Mucosa of descending colon (tissue), 3 donors: Measurements from ENCODE around the gene COL15A1. TPM values are rescaled to one million over a fixed set of nuclear protein-coding genes. Genes with fewer than 3 reads are reported as not detected.

Experiments
- ATAC-seq: fragments of 200-7000 bp; cut with Tn5 transposase; one replicate; pipeline ENCODE4 v1.9.1; 2020; ENCODE audit warnings: mild to moderate bottlenecking, moderate library complexity
- DNase-seq, 3 donors: peaks; one replicate each; pipeline ENCODE4 v3.0.0-alpha.2; 2020
- H3K36me3 ChIP-seq: fragments of 200-600 bp; one replicate; pipeline ENCODE4 v1.8.0; 2021; ENCODE audit warnings: low read depth, mild to moderate bottlenecking
- H3K4me1 ChIP-seq: fragments of 200-600 bp; one replicate; pipeline ENCODE4 v1.8.0; 2021; ENCODE audit warnings: low read depth, mild to moderate bottlenecking
- H3K4me3 ChIP-seq: fragments of 200-600 bp; one replicate; pipeline ENCODE4 v1.8.0; 2021; ENCODE audit warnings: mild to moderate bottlenecking
- H3K9me3 ChIP-seq: fragments of 200-600 bp; one replicate; pipeline ENCODE4 v1.8.0; 2021; ENCODE audit warnings: mild to moderate bottlenecking
- intact Hi-C, 2 donors: fragments of 100-400 bp; cut with DNase I in 1 of 2; cut with micrococcal nuclease in 1 of 2; formaldehyde crosslinking; loops; one replicate each; pipeline versions ENCODE4 v1.11.0 to v1.11.1; 2022; cut with DNase I, micrococcal nuclease
- total RNA-seq, 3 donors: library from RNA; stranded (reverse); fragmentation: NEBNext Ultra II Directional in 2 of 3; extraction: Animal tissue kit (Norgen Biotek cat#: 25700) in 2 of 3; gene quantifications; one replicate each; pipeline versions ENCODE4 v1.2.1 to v1.2.4, GENCODE V29; 2021 to 2023
- TF ChIP-seq, protein P1 (sequence below): fragments of 200-600 bp; IDR thresholded peaks from one replicate; pipeline ENCODE4 v1.8.0; 2022; ENCODE audit warnings: antibody characterized with exemption, mild to moderate bottlenecking
- donor health status: DM: no; HTN: no; CAD: no; lungs with moderate emphysema.
- donor health status: DM: no; HTN: no; CAD: no.
- donor health status: DM: no; HTN: yes; CAD: no.

Gene COL15A1
- total RNA-seq, 3 donors from 2014 or later: 4.2 to 43.4 (median 11.2) TPM

- H3K36me3 ChIP-seq: no peaks in the 10 kb centered on the region
- intact Hi-C loops: no loop called here
- no peak for ATAC-seq
- DNase-seq: no peak
- no peak overlapping the region for H3K4me3 ChIP-seq
- no peaks in the 10 kb centered on the region for H3K9me3 ChIP-seq
- TF ChIP-seq, protein P1, sequence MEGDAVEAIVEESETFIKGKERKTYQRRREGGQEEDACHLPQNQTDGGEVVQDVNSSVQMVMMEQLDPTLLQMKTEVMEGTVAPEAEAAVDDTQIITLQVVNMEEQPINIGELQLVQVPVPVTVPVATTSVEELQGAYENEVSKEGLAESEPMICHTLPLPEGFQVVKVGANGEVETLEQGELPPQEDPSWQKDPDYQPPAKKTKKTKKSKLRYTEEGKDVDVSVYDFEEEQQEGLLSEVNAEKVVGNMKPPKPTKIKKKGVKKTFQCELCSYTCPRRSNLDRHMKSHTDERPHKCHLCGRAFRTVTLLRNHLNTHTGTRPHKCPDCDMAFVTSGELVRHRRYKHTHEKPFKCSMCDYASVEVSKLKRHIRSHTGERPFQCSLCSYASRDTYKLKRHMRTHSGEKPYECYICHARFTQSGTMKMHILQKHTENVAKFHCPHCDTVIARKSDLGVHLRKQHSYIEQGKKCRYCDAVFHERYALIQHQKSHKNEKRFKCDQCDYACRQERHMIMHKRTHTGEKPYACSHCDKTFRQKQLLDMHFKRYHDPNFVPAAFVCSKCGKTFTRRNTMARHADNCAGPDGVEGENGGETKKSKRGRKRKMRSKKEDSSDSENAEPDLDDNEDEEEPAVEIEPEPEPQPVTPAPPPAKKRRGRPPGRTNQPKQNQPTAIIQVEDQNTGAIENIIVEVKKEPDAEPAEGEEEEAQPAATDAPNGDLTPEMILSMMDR: no peak
- H3K4me1 ChIP-seq: no peaks in the 10 kb centered on the region
Measured at GRCh38 chr9:99023231-99023630, 79.5 kb downstream of the COL15A1 start.

- ATAC-seq (no peak), DNase-seq (no peak)
- Histone ChIP-seq H3K4me3 (no peak overlapping the region), H3K4me1 (no peaks in the 10 kb centered on the region), H3K9me3 (no peaks in the 10 kb centered on the region), H3K36me3 (no peaks in the 10 kb centered on the region)
- TF ChIP-seq, protein P1: no peak
- intact Hi-C loops: no loop called here
Measured at GRCh38 chr9:99023831-99024230, 80.1 kb downstream of the COL15A1 start.

- intact Hi-C loops: no loop called here
- ATAC-seq (no peak), DNase-seq (no peak)
- TF ChIP-seq, protein P1: no peak
- Histone ChIP-seq H3K36me3 (no peaks in the 10 kb centered on the region), H3K4me3 (no peak overlapping the region), H3K9me3 (no peaks in the 10 kb centered on the region), H3K4me1 (no peaks in the 10 kb centered on the region)
Measured at GRCh38 chr9:99024959-99025358, 81.3 kb downstream of the COL15A1 start.

DNA sequence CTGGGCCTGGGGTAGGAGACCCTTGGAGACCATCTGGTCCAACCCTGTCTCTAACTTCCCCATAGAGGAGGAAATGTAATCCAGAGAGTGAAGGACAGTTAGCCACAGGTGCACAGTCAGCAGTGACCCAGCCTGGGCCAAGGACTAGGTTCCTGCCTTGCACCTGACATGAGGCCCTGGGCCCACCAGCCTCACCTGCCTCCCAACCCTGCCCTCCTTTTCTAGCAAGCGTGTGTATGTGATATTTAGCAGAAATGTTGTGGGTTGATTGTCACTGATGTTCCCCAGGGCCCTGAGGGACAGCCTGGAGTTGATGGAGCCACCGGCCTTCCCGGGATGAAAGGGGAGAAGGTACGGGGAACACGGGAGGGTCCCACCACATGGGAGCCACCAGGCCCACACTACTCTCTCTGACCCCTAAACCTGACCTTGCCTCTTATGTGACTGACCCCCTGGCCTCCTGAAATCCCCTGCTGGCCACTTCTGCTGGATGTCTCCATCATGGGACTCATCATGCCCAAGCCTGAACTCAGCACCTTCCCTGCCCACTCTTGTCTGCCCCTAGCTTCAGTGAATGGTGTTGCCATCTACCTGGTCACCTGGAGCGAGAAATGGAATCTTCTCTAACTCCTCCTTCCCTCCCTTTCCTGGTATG lies 82.0 kb downstream of the COL15A1 start:
- H3K9me3 ChIP-seq: no peaks in the 10 kb centered on the region
- TF ChIP-seq, protein P1: no peak
- H3K36me3 ChIP-seq: no peaks in the 10 kb centered on the region
- no peak overlapping the region for H3K4me3 ChIP-seq
- no peaks in the 10 kb centered on the region for H3K4me1 ChIP-seq
- DNase-seq (no peak), ATAC-seq (no peak)
- intact Hi-C loops: no loop called here

GRCh38 chr9:99026271-99026955 lies 82.7 kb downstream of the COL15A1 start:
- Histone ChIP-seq H3K9me3 (no peaks in the 10 kb centered on the region), H3K4me3 (no peak overlapping the region), H3K36me3 (no peaks in the 10 kb centered on the region), H3K4me1 (no peaks in the 10 kb centered on the region)
- TF ChIP-seq, protein P1: no peak
- no peak for DNase-seq
- intact Hi-C loops: no loop called here
- ATAC-seq: no peak
